Subcutaneous adipose tissue (tissue), 4 donors: ENCODE results near the gene TUBB2A. TPM values are rescaled to one million over a fixed set of nuclear protein-coding genes. Genes with fewer than 3 reads are reported as not detected.

ENCODE experiments used
- CTCF ChIP-seq: fragments of 450-650 bp; IDR thresholded peaks from one replicate; pipeline ENCODE4 v1.5.1; 2016; ENCODE audit warnings: low read depth, mild to moderate bottlenecking, control low read depth, antibody characterized with exemption, moderate library complexity
- total RNA-seq, 4 donors: library from RNA; depleted of rRNA; stranded (reverse); fragments of >200 nt; gene quantifications; one replicate each; pipeline ENCODE4 v1.1.0, GENCODE V29; 2016

The TUBB2A gene
- total RNA-seq, 4 donors from 2014 or later: 34.0 to 66.0 (median 51.3) TPM

- no peak for TF ChIP-seq CTCF
Observed at GRCh38 chr6:3118353-3119039, 38.8 kb downstream of the TUBB2A start, which contains the start of gene BPHL. TSS of gene BPHL (plus strand) at chr6:3118711. CDS start at chr6:3118741, 30 bp downstream.

- TF ChIP-seq CTCF: no peak
Observed at GRCh38 chr6:3117912-3118352, 39.4 kb downstream of the TUBB2A start.

- TF ChIP-seq CTCF: no peak
Observed at GRCh38 chr6:3114377-3114776, 43.0 kb downstream of the TUBB2A start.

DNA sequence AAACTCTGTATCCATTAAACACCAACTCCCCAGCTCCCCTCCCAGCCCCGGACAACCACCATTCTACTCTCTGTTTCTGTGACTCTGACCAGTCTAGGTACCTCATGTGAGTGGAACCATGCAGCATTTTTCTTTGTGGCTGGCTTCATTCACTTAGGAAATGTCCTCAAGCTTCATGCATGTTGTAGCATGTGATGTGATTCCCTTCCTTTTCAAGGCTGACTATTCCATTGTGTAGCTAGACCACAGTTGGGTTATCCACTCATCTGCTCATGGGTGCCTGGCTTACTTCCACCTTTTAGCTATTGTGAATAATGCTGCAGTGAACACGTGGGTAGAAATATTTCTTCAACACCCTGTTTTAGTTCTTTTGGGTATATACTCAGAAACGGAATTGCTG is 47.6 kb downstream of the TUBB2A start:
- no peak for TF ChIP-seq CTCF

GRCh38 chr6:3108746-3109414 is 48.5 kb downstream of the TUBB2A start:
- no peak for TF ChIP-seq CTCF

Other genes with a start within 250 kb of the TUBB2A start
- gene SERPINB6, start 186.0 kb downstream of the TUBB2A start, total RNA-seq: 100 to 1,000 TPM; 111 to 243 (median 166) TPM
- gene NQO2, start 157.7 kb downstream of the TUBB2A start, total RNA-seq: 10 to 100 TPM; 37.2 to 89.7 (median 43.3) TPM
- 10 to 100 TPM; 25.2 to 33.9 (median 29.1) TPM for gene RIPK1, start 89.0 kb downstream of the TUBB2A start, total RNA-seq
- gene BPHL, start 38.8 kb downstream of the TUBB2A start, total RNA-seq: 10 to 100 TPM; 25.8 to 41.6 (median 30.0) TPM
- gene TUBB2B, start 70.1 kb upstream of the TUBB2A start, total RNA-seq: 1 to 10 TPM; 1.0 to 3.4 (median 2.5) TPM
- 10 to 100 TPM; 13.9 to 30.0 (median 19.5) TPM for gene PSMG4, start 101.4 kb upstream of the TUBB2A start, total RNA-seq